Prostate gland (tissue), 1 donor: ENCODE results near the gene NTMT1.

Experiments used
- POLR2A ChIP-seq: fragments of 450-650 bp; IDR thresholded peaks from one replicate; pipeline ENCODE4 v1.6.1; 2016; ENCODE audit warnings: antibody characterized with exemption, mild to moderate bottlenecking
- POLR2AphosphoS5 ChIP-seq: sonication (generic); formaldehyde crosslinking; IDR thresholded peaks from one replicate; pipeline ENCODE4 v1.6.1; 2017; ENCODE audit warnings: antibody characterized with exemption

DNA sequence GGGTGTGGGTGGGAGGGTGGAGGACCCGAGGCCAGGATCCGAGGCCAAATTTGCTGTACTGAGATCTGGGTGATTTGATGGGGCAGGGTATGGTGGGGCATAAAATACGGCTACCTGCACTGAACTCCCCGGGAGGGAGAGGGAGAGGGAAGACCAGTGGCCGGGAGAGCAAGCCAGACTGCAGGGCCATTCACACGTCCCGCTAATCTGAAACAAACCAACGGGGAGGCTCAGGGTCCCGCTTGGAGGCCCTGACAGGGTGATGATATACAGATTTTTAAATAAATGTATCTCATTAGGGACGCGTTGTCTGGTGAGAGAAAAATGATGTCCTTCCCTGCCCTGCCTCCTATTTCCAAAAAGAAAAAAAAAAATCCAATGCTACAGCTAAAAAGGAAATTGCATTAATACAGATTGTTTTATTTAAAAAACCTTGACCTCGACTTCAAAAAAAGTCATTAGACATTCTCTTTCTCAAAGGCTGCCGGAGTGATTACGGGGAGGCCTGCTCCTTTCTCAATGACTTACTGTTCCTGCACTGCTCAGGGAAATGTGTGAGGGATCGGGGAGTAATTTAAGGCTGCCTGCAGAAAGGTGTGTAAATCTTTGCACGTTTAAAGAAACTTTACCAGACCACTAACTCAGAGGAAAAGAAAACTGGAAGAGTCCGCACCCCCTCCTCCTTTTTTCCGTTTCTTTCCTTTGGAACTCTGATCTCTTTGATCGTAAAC, 28.0 kb downstream of the NTMT1 start:
- TF ChIP-seq POLR2AphosphoS5: no peak
- no peak for TF ChIP-seq POLR2A
